HG03025 (cell line): ENCODE measurements around the gene CSTPP1.
"Not testable (repeated sequence)": the region's sequence is repeated elsewhere in the genome, so short reads cannot be mapped to it uniquely, and the experiment has no call there.

ENCODE experiments used
- ATAC-seq: cut with Tn5 transposase; IDR thresholded peaks from one replicate; pipeline ENCODE4 v1.9.1; 2021; ENCODE audit warnings: mild to moderate bottlenecking, moderate library complexity; ENCODE audit not compliant: unreplicated experiment, low FRiP score

CSTPP1 gene

GRCh38 chr11:46949297-46949696 lies 12.7 kb downstream of the CSTPP1 start:
- ATAC-seq: no peak

- no peak for ATAC-seq
Measured at GRCh38 chr11:46951864-46952263, 15.3 kb downstream of the CSTPP1 start.

- ATAC-seq: no peak
Measured at GRCh38 chr11:46952553-46952952, 16.0 kb downstream of the CSTPP1 start.

- ATAC-seq: no peak
Measured at GRCh38 chr11:46953093-46953492, 16.5 kb downstream of the CSTPP1 start.

GRCh38 chr11:46958777-46959176 lies 22.2 kb downstream of the CSTPP1 start:
- no peak for ATAC-seq

GRCh38 chr11:46961041-46961440 lies 24.5 kb downstream of the CSTPP1 start:
- no peak for ATAC-seq

- ATAC-seq: not testable (repeated sequence)
Measured at GRCh38 chr11:46961886-46962285, 25.3 kb downstream of the CSTPP1 start.

GRCh38 chr11:46963844-46964243 lies 27.3 kb downstream of the CSTPP1 start:
- no peak for ATAC-seq

GRCh38 chr11:46966773-46967172 lies 30.2 kb downstream of the CSTPP1 start:
- ATAC-seq: no peak

GRCh38 chr11:46967962-46968361 lies 31.4 kb downstream of the CSTPP1 start:
- no peak for ATAC-seq

GRCh38 chr11:46969379-46969778 lies 32.8 kb downstream of the CSTPP1 start:
- no peak for ATAC-seq

- no peak for ATAC-seq
Measured at GRCh38 chr11:46970913-46971625, 34.5 kb downstream of the CSTPP1 start.

GRCh38 chr11:46972343-46972742 lies 35.8 kb downstream of the CSTPP1 start:
- ATAC-seq: no peak

- no peak for ATAC-seq
Measured at GRCh38 chr11:46972821-46973220, 36.3 kb downstream of the CSTPP1 start.

GRCh38 chr11:46976182-46976854 lies 39.8 kb downstream of the CSTPP1 start:
- ATAC-seq: no peak

- no peak for ATAC-seq
Measured at GRCh38 chr11:46977038-46977813, 40.7 kb downstream of the CSTPP1 start.

GRCh38 chr11:46978005-46978491 lies 41.5 kb downstream of the CSTPP1 start:
- no peak for ATAC-seq

- no peak for ATAC-seq
Measured at GRCh38 chr11:46979358-46979757, 42.8 kb downstream of the CSTPP1 start.

GRCh38 chr11:46981436-46981835 lies 44.9 kb downstream of the CSTPP1 start:
- no peak for ATAC-seq

- no peak for ATAC-seq
Measured at GRCh38 chr11:46982797-46983452, 46.4 kb downstream of the CSTPP1 start.

- ATAC-seq: no peak
Measured at GRCh38 chr11:46983598-46983997, 47.0 kb downstream of the CSTPP1 start.
